GM23338 (cell line): ENCODE data around the gene FLT1. TPM values are rescaled to one million over a fixed set of nuclear protein-coding genes. Genes with fewer than 3 reads are reported as not detected.

Experiments
- ATAC-seq: fragments of 200-7000 bp; cut with Tn5 transposase; 3 replicates; pipeline ENCODE4 v1.9.1; 2020
- DNase-seq: peaks from one replicate; pipeline ENCODE4 v3.0.0-alpha.2; 2015; ENCODE audit warnings: low spot score
- H2AFZ ChIP-seq: fragments of 200-600 bp; sonication (generic); 2 replicates; pipeline ENCODE4 v1.8.0; 2016; ENCODE audit warnings: antibody characterized with exemption, mild to moderate bottlenecking, moderate library complexity
- H3F3A ChIP-seq: fragments of 200-600 bp; sonication (generic); replicated peaks from 2 replicates; pipeline ENCODE4 v1.8.0; 2017; ENCODE audit warnings: antibody characterized with exemption, mixed run types, low read depth
- H3K27ac ChIP-seq: fragments of 200-600 bp; sonication (generic); 2 replicates; pipeline ENCODE4 v1.6.1; 2016; ENCODE audit warnings: low read depth
- H3K27me3 ChIP-seq: fragments of 200-600 bp; sonication (generic); 2 replicates; pipeline ENCODE4 v1.8.0; 2016; ENCODE audit warnings: mild to moderate bottlenecking, mixed run types, moderate library complexity; ENCODE audit not compliant: insufficient read depth
- H3K36me3 ChIP-seq: fragments of 200-600 bp; sonication (generic); 2 replicates; pipeline ENCODE4 v1.8.0; 2016; ENCODE audit warnings: mild to moderate bottlenecking; ENCODE audit not compliant: insufficient read depth
- H3K4me1 ChIP-seq: fragments of 200-600 bp; sonication (generic); 2 replicates; pipeline ENCODE4 v1.8.0; 2016; ENCODE audit warnings: mild to moderate bottlenecking, moderate library complexity; ENCODE audit not compliant: insufficient read depth
- H3K4me2 ChIP-seq: fragments of 200-600 bp; sonication (generic); 2 replicates; pipeline ENCODE4 v1.7.1; 2017; ENCODE audit warnings: mixed run types
- H3K4me3 ChIP-seq: fragments of 200-600 bp; sonication (generic); 2 replicates; pipeline ENCODE4 v1.6.1; 2016; ENCODE audit warnings: mixed run types
- H3K79me2 ChIP-seq: fragments of 200-600 bp; sonication (generic); replicated peaks from 2 replicates; pipeline ENCODE4 v1.8.0; 2017; ENCODE audit warnings: mild to moderate bottlenecking; ENCODE audit not compliant: insufficient read depth
- H3K9me2 ChIP-seq: fragments of 200-600 bp; sonication (generic); 2 replicates; pipeline ENCODE4 v1.8.0; 2017; ENCODE audit not compliant: insufficient read depth
- H4K20me1 ChIP-seq: fragments of 200-600 bp; sonication (generic); replicated peaks from 2 replicates; pipeline ENCODE4 v1.8.0; 2017; ENCODE audit warnings: mild to moderate bottlenecking; ENCODE audit not compliant: insufficient read depth
- H3K27ac Mint-ChIP-seq: 2 replicates; pipeline ENCODE4 v1.8.0; 2020; ENCODE audit warnings: inconsistent platforms, mild to moderate bottlenecking, moderate library complexity, mixed read lengths
- H3K27me3 Mint-ChIP-seq: 3 replicates; pipeline ENCODE4 v1.8.0; 2022; ENCODE audit warnings: low read depth, mild to moderate bottlenecking, moderate library complexity, mixed read lengths, inconsistent platforms; ENCODE audit not compliant: insufficient read depth, poor library complexity
- H3K36me3 Mint-ChIP-seq: 3 replicates; pipeline ENCODE4 v1.8.0; 2021; ENCODE audit warnings: low read depth, mild to moderate bottlenecking, inconsistent platforms, moderate library complexity, mixed read lengths
- H3K4me1 Mint-ChIP-seq: 3 replicates; pipeline ENCODE4 v1.8.0; 2020; ENCODE audit warnings: mild to moderate bottlenecking, inconsistent platforms, mixed read lengths
- H3K4me3 Mint-ChIP-seq: 3 replicates; pipeline ENCODE4 v1.8.0; 2021; ENCODE audit warnings: moderate library complexity, mild to moderate bottlenecking, inconsistent platforms, mixed read lengths
- H3K9me3 Mint-ChIP-seq: 3 replicates; pipeline ENCODE4 v1.8.0; 2020; ENCODE audit warnings: moderate library complexity, mild to moderate bottlenecking, inconsistent platforms, mixed read lengths
- CREB1 ChIP-seq: fragments of 250-450 bp; sonication (Bioruptor Pico); IDR thresholded peaks from 2 replicates; pipeline ENCODE4 v1.5.0; 2020; ENCODE audit warnings: low read depth, mild to moderate bottlenecking, moderate library complexity
- EZH2 ChIP-seq: fragments of 200-600 bp; sonication (generic); IDR thresholded peaks from one replicate; pipeline ENCODE4 v1.8.0; 2017; ENCODE audit warnings: antibody characterized with exemption, mild to moderate bottlenecking, low read depth; ENCODE audit not compliant: unreplicated experiment
- EZH2phosphoT487 ChIP-seq: fragments of 200-600 bp; sonication (generic); IDR thresholded peaks from one replicate; pipeline ENCODE4 v1.8.1; 2018; ENCODE audit warnings: antibody characterized with exemption; ENCODE audit not compliant: unreplicated experiment
- JUNB ChIP-seq: IDR thresholded peaks from one replicate; pipeline ENCODE4 v1.6.1; 2016; ENCODE audit warnings: antibody characterized with exemption; ENCODE audit not compliant: unreplicated experiment
- POLR2AphosphoS5 ChIP-seq: IDR thresholded peaks from 2 replicates; pipeline ENCODE4 v1.6.1; 2016; ENCODE audit warnings: antibody characterized with exemption, low read depth
- ZNF331 ChIP-seq: fragments of 250-450 bp; sonication (Bioruptor Pico); IDR thresholded peaks from 2 replicates; pipeline ENCODE4 v1.5.0; 2020; ENCODE audit warnings: low read depth, mild to moderate bottlenecking, moderate library complexity
- polyA plus RNA-seq: library from polyadenylated mRNA; unstranded; fragments of >200 nt; fragmentation: Nextera tagmentation; extraction: Ambion mirVana; gene quantifications from 2 replicates; pipeline ENCODE4 v1.2.1, GENCODE V29; 2016
- total RNA-seq: library from RNA; depleted of rRNA; stranded (reverse); fragments of >200 nt; shearing (Covaris generic); gene quantifications from 2 replicates; pipeline ENCODE4 v1.2.3, GENCODE V29; 2014
- TF ChIP-seq, protein P1 (sequence below): fragments of 250-450 bp; sonication (Bioruptor Pico); IDR thresholded peaks from 2 replicates; pipeline ENCODE4 v1.5.0; 2020; ENCODE audit warnings: mild to moderate bottlenecking, moderate library complexity
- TF ChIP-seq, protein P2 (sequence below), 2 experiments: fragments of 200-600 bp in 1 of 2; sonication (generic) in 1 of 2; conservative IDR thresholded peaks; 2 replicates each; pipeline versions ENCODE4 v1.5.1 to v1.6.1; 2016 to 2017; ENCODE audit warnings: antibody characterized with exemption in 2 of 2, low read depth in 2 of 2, mild to moderate bottlenecking in 2 of 2, moderate library complexity in 1 of 2

FLT1 gene
- total and polyA plus RNA-seq, 2 experiments from 2014 or later: 26.8 to 116 TPM

DNA sequence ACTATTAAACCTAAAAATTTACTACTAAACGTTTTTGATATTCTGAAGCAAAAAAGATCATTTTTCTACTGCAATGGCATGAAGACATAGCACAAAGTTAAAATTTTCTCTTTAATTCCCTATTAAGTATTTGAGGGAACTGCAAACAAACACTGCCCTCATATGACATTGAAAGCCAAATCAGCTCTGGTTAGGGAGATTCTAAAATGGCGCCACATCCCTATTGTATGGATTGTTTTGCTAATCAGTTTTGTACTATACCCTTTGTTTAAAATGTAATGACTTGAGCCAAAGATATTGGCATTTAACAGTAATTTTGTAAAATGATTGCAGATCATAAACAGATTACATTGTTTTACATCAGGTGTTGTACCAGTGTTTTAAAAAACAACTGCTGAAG, 65.8 kb downstream of the FLT1 start:
- no peak overlapping the region for H2AFZ ChIP-seq
- Mint-ChIP-seq H3K4me3 (peak overlapping the region; percentile 48), H3K9me3 (no peaks in the 10 kb centered on the region), H3K4me1 (peaks cover 74% of the 10 kb centered on the region), H3K27ac (peak overlapping the region; percentile 97), H3K36me3 (peaks cover 79% of the 10 kb centered on the region), H3K27me3 (no peaks in the 10 kb centered on the region)
- peak overlapping the region; percentile 21 for H3K4me2 ChIP-seq
- H3K79me2 ChIP-seq: no peaks in the 10 kb centered on the region; the same call in 1 of the 2 replicates
- H3F3A ChIP-seq: peaks cover 3% of the 10 kb centered on the region; the same call in 1 of the 2 replicates
- DNase-seq (peak; percentile 51), ATAC-seq (peak; percentile 52)
- no peaks in the 10 kb centered on the region for H4K20me1 ChIP-seq
- TF ChIP-seq ZNF331 (CRISPR knock-in tag) (no peak), EZH2phosphoT487 (no peak), CREB1 (CRISPR knock-in tag) (no peak), POLR2AphosphoS5 (no peak), EZH2 (no peak), JUNB (no peak)
- TF ChIP-seq, protein P1, sequence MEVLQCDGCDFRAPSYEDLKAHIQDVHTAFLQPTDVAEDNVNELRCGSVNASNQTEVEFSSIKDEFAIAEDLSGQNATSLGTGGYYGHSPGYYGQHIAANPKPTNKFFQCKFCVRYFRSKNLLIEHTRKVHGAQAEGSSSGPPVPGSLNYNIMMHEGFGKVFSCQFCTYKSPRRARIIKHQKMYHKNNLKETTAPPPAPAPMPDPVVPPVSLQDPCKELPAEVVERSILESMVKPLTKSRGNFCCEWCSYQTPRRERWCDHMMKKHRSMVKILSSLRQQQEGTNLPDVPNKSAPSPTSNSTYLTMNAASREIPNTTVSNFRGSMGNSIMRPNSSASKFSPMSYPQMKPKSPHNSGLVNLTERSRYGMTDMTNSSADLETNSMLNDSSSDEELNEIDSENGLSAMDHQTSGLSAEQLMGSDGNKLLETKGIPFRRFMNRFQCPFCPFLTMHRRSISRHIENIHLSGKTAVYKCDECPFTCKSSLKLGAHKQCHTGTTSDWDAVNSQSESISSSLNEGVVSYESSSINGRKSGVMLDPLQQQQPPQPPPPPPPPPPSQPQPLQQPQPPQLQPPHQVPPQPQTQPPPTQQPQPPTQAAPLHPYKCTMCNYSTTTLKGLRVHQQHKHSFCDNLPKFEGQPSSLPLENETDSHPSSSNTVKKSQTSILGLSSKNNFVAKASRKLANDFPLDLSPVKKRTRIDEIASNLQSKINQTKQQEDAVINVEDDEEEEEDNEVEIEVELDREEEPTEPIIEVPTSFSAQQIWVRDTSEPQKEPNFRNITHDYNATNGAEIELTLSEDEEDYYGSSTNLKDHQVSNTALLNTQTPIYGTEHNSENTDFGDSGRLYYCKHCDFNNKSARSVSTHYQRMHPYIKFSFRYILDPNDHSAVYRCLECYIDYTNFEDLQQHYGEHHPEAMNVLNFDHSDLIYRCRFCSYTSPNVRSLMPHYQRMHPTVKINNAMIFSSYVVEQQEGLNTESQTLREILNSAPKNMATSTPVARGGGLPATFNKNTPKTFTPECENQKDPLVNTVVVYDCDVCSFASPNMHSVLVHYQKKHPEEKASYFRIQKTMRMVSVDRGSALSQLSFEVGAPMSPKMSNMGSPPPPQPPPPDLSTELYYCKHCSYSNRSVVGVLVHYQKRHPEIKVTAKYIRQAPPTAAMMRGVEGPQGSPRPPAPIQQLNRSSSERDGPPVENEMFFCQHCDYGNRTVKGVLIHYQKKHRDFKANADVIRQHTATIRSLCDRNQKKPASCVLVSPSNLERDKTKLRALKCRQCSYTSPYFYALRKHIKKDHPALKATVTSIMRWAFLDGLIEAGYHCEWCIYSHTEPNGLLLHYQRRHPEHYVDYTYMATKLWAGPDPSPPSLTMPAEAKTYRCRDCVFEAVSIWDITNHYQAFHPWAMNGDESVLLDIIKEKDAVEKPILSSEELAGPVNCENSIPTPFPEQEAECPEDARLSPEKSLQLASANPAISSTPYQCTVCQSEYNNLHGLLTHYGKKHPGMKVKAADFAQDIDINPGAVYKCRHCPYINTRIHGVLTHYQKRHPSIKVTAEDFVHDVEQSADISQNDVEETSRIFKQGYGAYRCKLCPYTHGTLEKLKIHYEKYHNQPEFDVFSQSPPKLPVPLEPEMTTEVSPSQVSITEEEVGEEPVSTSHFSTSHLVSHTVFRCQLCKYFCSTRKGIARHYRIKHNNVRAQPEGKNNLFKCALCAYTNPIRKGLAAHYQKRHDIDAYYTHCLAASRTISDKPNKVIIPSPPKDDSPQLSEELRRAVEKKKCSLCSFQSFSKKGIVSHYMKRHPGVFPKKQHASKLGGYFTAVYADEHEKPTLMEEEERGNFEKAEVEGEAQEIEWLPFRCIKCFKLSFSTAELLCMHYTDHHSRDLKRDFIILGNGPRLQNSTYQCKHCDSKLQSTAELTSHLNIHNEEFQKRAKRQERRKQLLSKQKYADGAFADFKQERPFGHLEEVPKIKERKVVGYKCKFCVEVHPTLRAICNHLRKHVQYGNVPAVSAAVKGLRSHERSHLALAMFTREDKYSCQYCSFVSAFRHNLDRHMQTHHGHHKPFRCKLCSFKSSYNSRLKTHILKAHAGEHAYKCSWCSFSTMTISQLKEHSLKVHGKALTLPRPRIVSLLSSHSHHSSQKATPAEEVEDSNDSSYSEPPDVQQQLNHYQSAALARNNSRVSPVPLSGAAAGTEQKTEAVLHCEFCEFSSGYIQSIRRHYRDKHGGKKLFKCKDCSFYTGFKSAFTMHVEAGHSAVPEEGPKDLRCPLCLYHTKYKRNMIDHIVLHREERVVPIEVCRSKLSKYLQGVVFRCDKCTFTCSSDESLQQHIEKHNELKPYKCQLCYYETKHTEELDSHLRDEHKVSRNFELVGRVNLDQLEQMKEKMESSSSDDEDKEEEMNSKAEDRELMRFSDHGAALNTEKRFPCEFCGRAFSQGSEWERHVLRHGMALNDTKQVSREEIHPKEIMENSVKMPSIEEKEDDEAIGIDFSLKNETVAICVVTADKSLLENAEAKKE (CRISPR knock-in tag): no peak
- TF ChIP-seq, protein P2, sequence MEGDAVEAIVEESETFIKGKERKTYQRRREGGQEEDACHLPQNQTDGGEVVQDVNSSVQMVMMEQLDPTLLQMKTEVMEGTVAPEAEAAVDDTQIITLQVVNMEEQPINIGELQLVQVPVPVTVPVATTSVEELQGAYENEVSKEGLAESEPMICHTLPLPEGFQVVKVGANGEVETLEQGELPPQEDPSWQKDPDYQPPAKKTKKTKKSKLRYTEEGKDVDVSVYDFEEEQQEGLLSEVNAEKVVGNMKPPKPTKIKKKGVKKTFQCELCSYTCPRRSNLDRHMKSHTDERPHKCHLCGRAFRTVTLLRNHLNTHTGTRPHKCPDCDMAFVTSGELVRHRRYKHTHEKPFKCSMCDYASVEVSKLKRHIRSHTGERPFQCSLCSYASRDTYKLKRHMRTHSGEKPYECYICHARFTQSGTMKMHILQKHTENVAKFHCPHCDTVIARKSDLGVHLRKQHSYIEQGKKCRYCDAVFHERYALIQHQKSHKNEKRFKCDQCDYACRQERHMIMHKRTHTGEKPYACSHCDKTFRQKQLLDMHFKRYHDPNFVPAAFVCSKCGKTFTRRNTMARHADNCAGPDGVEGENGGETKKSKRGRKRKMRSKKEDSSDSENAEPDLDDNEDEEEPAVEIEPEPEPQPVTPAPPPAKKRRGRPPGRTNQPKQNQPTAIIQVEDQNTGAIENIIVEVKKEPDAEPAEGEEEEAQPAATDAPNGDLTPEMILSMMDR (conservative IDR thresholded peaks at IDR 0.05; ENCODE audit: low read depth in 2 of 2): no peak; a peak in 1 of 4 replicates
- peak overlapping the region; percentile 97 for H3K27ac ChIP-seq
- peaks cover 29% of the 10 kb centered on the region; the same call in 1 of the 2 replicates for H3K36me3 ChIP-seq
- no peaks in the 10 kb centered on the region for H3K27me3 ChIP-seq
- peak overlapping the region; percentile 8; the same call in 1 of the 2 replicates for H3K4me3 ChIP-seq
- H3K9me2 ChIP-seq: no peaks in the 10 kb centered on the region
- H3K4me1 ChIP-seq: peaks cover 50% of the 10 kb centered on the region
